OCI-LY1 (cell line): Measurements from ENCODE around the gene SLC22A1.

Experiments
- EZH2 ChIP-seq: fragments of 200-600 bp; sonication (generic), shearing (Covaris generic); IDR thresholded peaks from 2 replicates; pipeline ENCODE4 v1.8.0; 2017; ENCODE audit warnings: borderline replicate concordance, mixed run types, mild to moderate bottlenecking, antibody characterized with exemption, low read length, moderate library complexity, mixed read lengths
- TF ChIP-seq, protein P1 (sequence below): fragments of 200-600 bp; sonication (generic), shearing (Covaris generic); IDR thresholded peaks from 2 replicates; pipeline ENCODE4 v1.5.1; 2017; ENCODE audit warnings: mild to moderate bottlenecking, antibody characterized with exemption, low read length, moderate library complexity, mixed read lengths

DNA sequence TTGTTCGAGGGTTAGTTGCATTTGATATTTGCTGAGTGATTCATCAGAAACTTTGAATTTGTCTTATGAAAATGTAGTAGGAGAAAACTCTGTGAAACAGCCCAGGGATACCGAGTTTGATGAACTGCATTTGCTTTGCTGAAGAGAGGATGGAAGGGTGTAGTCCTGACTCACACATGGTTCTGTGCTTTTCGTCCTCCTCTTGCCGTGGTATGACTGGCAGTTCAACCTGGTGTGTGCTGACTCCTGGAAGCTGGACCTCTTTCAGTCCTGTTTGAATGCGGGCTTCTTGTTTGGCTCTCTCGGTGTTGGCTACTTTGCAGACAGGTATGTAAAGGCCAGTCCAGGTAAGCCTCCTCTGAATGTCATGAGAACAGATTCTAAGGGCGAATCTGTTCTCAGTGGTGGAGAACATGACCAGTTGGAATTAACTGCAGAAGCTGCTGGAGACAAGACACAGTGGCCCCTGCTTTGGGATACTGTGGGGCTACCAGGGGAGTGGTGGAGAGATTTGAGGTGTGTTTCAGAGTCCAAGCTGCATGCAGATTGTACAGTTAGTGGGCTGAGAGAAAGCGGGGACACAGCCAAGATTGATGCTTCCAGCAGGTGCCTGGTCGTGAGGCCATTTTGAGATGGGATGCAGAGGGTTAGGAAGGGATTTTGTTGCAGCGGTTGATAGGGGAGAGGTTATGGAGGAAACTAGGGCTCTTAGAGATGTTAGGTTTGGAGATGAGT, 8.4 kb downstream of the SLC22A1 start:
- TF ChIP-seq, protein P1, sequence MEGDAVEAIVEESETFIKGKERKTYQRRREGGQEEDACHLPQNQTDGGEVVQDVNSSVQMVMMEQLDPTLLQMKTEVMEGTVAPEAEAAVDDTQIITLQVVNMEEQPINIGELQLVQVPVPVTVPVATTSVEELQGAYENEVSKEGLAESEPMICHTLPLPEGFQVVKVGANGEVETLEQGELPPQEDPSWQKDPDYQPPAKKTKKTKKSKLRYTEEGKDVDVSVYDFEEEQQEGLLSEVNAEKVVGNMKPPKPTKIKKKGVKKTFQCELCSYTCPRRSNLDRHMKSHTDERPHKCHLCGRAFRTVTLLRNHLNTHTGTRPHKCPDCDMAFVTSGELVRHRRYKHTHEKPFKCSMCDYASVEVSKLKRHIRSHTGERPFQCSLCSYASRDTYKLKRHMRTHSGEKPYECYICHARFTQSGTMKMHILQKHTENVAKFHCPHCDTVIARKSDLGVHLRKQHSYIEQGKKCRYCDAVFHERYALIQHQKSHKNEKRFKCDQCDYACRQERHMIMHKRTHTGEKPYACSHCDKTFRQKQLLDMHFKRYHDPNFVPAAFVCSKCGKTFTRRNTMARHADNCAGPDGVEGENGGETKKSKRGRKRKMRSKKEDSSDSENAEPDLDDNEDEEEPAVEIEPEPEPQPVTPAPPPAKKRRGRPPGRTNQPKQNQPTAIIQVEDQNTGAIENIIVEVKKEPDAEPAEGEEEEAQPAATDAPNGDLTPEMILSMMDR = no peak
- no peak for TF ChIP-seq EZH2
